GM12878 (cell line): Measurements from ENCODE around the gene AMBRA1. TPM values are rescaled to one million over a fixed set of nuclear protein-coding genes. Genes with fewer than 3 reads are reported as not detected.

Experiments
- ATAC-seq: fragments of 200-7000 bp; cut with Tn5 transposase; 3 replicates; pipeline ENCODE4 v1.9.1; 2020; ENCODE audit warnings: mild to moderate bottlenecking, moderate library complexity
- BruUV-seq: library from RNA; stranded (reverse); fragments of 400-500 nt; replicated peaks from 2 replicates; lab custom pipeline; 2021; lab: Mats Ljungman, UMichigan
- CTCF ChIA-PET: fragments of 300-600 bp; sonication (Branson Sonifier 250); formaldehyde crosslinking; extraction: SDS; loops from one replicate; lab custom pipeline; 2021; ENCODE audit warnings: inconsistent platforms; lab: Yijun Ruan, JAX
- POLR2A ChIA-PET: fragments of 350-600 bp; formaldehyde crosslinking; extraction: SDS; loops from one replicate; lab custom pipeline; 2021; ENCODE audit warnings: inconsistent platforms; lab: Charles Lee
- RAD21 ChIA-PET: fragments of 300-600 bp; sonication (Branson Sonifier 250); formaldehyde crosslinking; loops from one replicate; lab custom pipeline; 2023; ENCODE audit warnings: antibody characterized with exemption; ENCODE audit not compliant: unreplicated experiment; lab: Charles Lee
- SMC1A ChIA-PET: fragments of 300-600 bp; sonication (Branson Sonifier 250); formaldehyde crosslinking; loops from one replicate; lab custom pipeline; 2023; ENCODE audit not compliant: unreplicated experiment, uncharacterized antibody; lab: Charles Lee
- DNase-seq: peaks from one replicate; pipeline ENCODE4 v3.0.0-alpha.2; 2011; ENCODE audit warnings: low read depth, low spot score
- FAIRE-seq: peaks from 3 replicates; lab custom pipeline; 2011; peaks lifted over from hg19 to GRCh38; lab: Jason Lieb, UNC
- H2AFZ ChIP-seq: 2 replicates; pipeline ENCODE4 v1.6.0; 2011; ENCODE audit warnings: low read depth, low read length, control low read depth; ENCODE audit not compliant: control insufficient read depth
- H3K27ac ChIP-seq: 2 replicates; pipeline ENCODE4 v1.5.1; 2011; ENCODE audit warnings: control low read depth; ENCODE audit not compliant: control insufficient read depth, insufficient read depth
- H3K27me3 ChIP-seq, 2 experiments: replicated peaks in 1 of 2; 2 replicates each; pipeline versions ENCODE4 v1.6.0 to v1.6.1; 2011; ENCODE audit warnings: low read length in 1 of 2; ENCODE audit not compliant: control insufficient read depth in 2 of 2, insufficient read depth in 2 of 2
- H3K36me3 ChIP-seq, 2 experiments: 2 replicates each; pipeline ENCODE4 v1.5.1; 2011; ENCODE audit warnings: low read length in 1 of 2; ENCODE audit not compliant: control insufficient read depth in 2 of 2, insufficient read depth in 2 of 2
- H3K4me1 ChIP-seq: 2 replicates; pipeline ENCODE4 v1.6.1; 2011; ENCODE audit warnings: mild to moderate bottlenecking, low read length, moderate library complexity, mixed read lengths; ENCODE audit not compliant: control insufficient read depth, insufficient read depth
- H3K4me2 ChIP-seq: 2 replicates; pipeline ENCODE4 v1.6.0; 2011; ENCODE audit warnings: control low read depth; ENCODE audit not compliant: control insufficient read depth, insufficient read depth
- H3K4me3 ChIP-seq: fragments of 200-600 bp; sonication (generic); 2 replicates; pipeline ENCODE4 v1.5.1; 2016
- H3K79me2 ChIP-seq: 2 replicates; pipeline ENCODE4 v1.6.0; 2011; ENCODE audit warnings: low read length; ENCODE audit not compliant: control insufficient read depth, insufficient read depth
- H3K9ac ChIP-seq: 2 replicates; pipeline ENCODE4 v1.8.0; 2011; ENCODE audit warnings: low read length, control low read depth, mixed read lengths; ENCODE audit not compliant: control insufficient read depth, insufficient read depth
- H3K9me3 ChIP-seq: replicated peaks from 3 replicates; pipeline ENCODE4 v1.5.1; 2011; ENCODE audit warnings: mild to moderate bottlenecking, low read length; ENCODE audit not compliant: control insufficient read depth, insufficient read depth
- H4K20me1 ChIP-seq: 2 replicates; pipeline ENCODE4 v1.6.0; 2011; ENCODE audit not compliant: control insufficient read depth, insufficient read depth
- GABPA ChIP-seq: IDR thresholded peaks from 2 replicates; pipeline ENCODE4 v1.6.1; 2014; ENCODE audit warnings: antibody characterized with exemption, low read depth, mild to moderate bottlenecking, inconsistent platforms
- WGBS: methylation state at CpG from one replicate; pipeline ENCODE4 v1.1.6; 2016; ENCODE audit warnings: low lambda C conversion rate; ENCODE audit not compliant: insufficient replicate concordance, insufficient coverage; ENCODE audit errors: missing lambda C conversion rate; 5-methylcytosine and 5-hydroxymethylcytosine counted together
- in situ Hi-C: fragments of 300-500 bp; cut with MboI; formaldehyde crosslinking; loops from 9 replicates; pipeline ENCODE4 v1.14.3; 2018; ENCODE audit warnings: mixed read lengths
- intact Hi-C: fragments of 100-400 bp; cut with micrococcal nuclease; formaldehyde crosslinking; loops from one replicate; pipeline ENCODE4 v1.14.2; 2022; ENCODE audit not compliant: unreplicated experiment
- polyA plus RNA-seq, 11 experiments: library from polyadenylated mRNA; depleted of rRNA in 4 of 11; unstranded in 6 of 11; stranded (reverse) in 5 of 11; fragments of >200 nt; fragmentation: Nextera tagmentation in 4 of 11; fragmentation: Illumina TruSeq in 1 of 11; extraction: Ambion mirVana in 4 of 11; extraction: Trizol in 1 of 11; gene quantifications; 1 replicate in 1 of 11; 2 replicates in 10 of 11; pipeline versions ENCODE4 v1.2.1 to v1.2.3, GENCODE V29; 2011 to 2016; ENCODE audit warnings: inconsistent platforms in 2 of 11, missing spikeins in 2 of 11, low read depth in 1 of 11
- total RNA-seq, 4 experiments: library from RNA; depleted of rRNA in 3 of 4; stranded (reverse); fragments of >200 nt in 3 of 4; fragmentation: Illumina TruSeq in 1 of 4; extraction: Trizol in 1 of 4; gene quantifications; 2 replicates each; pipeline versions ENCODE4 v1.2.1 to v1.2.3, GENCODE V29; 2013 to 2021
- TF ChIP-seq, protein P1 (sequence below): fragments of 450-650 bp; conservative IDR thresholded peaks from 2 replicates; pipeline ENCODE4 v1.6.1; 2017; ENCODE audit warnings: mild to moderate bottlenecking, moderate library complexity
- TF ChIP-seq, protein P2 (sequence below): fragments of 450-650 bp; IDR thresholded peaks from 2 replicates; pipeline ENCODE4 v1.6.1; 2017; ENCODE audit warnings: mild to moderate bottlenecking
- TF ChIP-seq, protein P3 (sequence below): fragments of 450-650 bp; IDR thresholded peaks from 2 replicates; pipeline ENCODE4 v1.6.1; 2017; ENCODE audit warnings: low read depth, mild to moderate bottlenecking, moderate library complexity

The AMBRA1 gene
- total and polyA plus RNA-seq, 10 of the 15 experiments (the other 5 are each of a cell fraction or from before 2014, with no cell fraction given): 0.57 to 34.3 (median 13.7) TPM

DNA sequence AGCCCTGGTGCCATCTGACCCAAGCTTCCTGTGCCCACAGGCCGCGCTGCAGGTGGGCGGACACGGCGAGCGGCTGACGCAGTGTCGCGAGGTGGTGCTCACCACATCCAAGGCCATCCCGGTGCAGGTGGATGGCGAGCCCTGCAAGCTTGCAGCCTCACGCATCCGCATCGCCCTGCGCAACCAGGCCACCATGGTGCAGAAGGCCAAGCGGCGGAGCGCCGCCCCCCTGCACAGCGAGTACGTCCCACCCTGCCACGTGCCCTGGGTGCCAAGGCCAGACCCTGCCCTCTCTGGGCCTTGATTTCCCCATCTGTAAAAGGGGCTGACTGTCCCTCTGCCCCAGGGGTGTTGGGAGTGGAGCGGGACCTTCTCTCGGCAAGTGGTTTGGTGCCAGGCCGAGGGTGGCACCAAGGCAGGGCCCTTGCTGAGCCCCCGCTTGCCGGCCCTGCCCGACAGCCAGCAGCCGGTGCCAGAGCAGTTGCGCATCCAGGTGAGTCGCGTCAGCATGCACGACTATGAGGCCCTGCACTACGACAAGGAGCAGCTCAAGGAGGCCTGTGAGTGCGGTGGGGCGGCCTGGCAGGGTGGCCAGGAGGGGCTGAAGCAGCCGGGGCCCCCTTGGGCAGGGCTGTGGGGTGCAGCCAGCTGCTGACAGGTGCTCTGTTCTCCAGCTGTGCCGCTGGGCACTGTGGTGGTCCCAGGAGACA is 218.3 kb downstream of the AMBRA1 start:
- ChIA-PET POLR2A (no interaction called here), SMC1A (no interaction called here), RAD21 (interaction anchor here (0.8 kb wide), 1 partner anchor 15 kb away, joined by 3 read pairs; no protein-coding TSS in a partner anchor), CTCF (no interaction called here)
- DNase-seq: no peak
- Histone ChIP-seq H3K79me2 (no peaks in the 10 kb centered on the region), H4K20me1 (no peaks in the 10 kb centered on the region), H3K27me3 (no peaks in the 10 kb centered on the region), H3K4me2 (no peak overlapping the region), H3K4me3 (no peak overlapping the region), H3K4me1 (no peaks in the 10 kb centered on the region), H2AFZ (no peak overlapping the region), H3K36me3 (peaks cover 4 to 26% of the 10 kb centered on the region in 2 experiments; a peak in 3 of 4 replicates), H3K9ac (no peak overlapping the region), H3K27ac (no peak overlapping the region), H3K9me3 (no peaks in the 10 kb centered on the region)
- in situ Hi-C loops: no loop called here
- FAIRE-seq: no peak
- WGBS: 95% methylated on average over 38 of the region's 38 CpGs
- TF ChIP-seq, protein P1, sequence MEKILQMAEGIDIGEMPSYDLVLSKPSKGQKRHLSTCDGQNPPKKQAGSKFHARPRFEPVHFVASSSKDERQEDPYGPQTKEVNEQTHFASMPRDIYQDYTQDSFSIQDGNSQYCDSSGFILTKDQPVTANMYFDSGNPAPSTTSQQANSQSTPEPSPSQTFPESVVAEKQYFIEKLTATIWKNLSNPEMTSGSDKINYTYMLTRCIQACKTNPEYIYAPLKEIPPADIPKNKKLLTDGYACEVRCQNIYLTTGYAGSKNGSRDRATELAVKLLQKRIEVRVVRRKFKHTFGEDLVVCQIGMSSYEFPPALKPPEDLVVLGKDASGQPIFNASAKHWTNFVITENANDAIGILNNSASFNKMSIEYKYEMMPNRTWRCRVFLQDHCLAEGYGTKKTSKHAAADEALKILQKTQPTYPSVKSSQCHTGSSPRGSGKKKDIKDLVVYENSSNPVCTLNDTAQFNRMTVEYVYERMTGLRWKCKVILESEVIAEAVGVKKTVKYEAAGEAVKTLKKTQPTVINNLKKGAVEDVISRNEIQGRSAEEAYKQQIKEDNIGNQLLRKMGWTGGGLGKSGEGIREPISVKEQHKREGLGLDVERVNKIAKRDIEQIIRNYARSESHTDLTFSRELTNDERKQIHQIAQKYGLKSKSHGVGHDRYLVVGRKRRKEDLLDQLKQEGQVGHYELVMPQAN: no peak
- TF ChIP-seq, protein P2, sequence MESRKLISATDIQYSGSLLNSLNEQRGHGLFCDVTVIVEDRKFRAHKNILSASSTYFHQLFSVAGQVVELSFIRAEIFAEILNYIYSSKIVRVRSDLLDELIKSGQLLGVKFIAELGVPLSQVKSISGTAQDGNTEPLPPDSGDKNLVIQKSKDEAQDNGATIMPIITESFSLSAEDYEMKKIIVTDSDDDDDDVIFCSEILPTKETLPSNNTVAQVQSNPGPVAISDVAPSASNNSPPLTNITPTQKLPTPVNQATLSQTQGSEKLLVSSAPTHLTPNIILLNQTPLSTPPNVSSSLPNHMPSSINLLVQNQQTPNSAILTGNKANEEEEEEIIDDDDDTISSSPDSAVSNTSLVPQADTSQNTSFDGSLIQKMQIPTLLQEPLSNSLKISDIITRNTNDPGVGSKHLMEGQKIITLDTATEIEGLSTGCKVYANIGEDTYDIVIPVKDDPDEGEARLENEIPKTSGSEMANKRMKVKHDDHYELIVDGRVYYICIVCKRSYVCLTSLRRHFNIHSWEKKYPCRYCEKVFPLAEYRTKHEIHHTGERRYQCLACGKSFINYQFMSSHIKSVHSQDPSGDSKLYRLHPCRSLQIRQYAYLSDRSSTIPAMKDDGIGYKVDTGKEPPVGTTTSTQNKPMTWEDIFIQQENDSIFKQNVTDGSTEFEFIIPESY: no peak
- TF ChIP-seq, protein P3, sequence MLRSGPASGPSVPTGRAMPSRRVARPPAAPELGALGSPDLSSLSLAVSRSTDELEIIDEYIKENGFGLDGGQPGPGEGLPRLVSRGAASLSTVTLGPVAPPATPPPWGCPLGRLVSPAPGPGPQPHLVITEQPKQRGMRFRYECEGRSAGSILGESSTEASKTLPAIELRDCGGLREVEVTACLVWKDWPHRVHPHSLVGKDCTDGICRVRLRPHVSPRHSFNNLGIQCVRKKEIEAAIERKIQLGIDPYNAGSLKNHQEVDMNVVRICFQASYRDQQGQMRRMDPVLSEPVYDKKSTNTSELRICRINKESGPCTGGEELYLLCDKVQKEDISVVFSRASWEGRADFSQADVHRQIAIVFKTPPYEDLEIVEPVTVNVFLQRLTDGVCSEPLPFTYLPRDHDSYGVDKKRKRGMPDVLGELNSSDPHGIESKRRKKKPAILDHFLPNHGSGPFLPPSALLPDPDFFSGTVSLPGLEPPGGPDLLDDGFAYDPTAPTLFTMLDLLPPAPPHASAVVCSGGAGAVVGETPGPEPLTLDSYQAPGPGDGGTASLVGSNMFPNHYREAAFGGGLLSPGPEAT: no peak
- no peak for TF ChIP-seq GABPA
- no TSS peak for BruUV-seq
- no peak for ATAC-seq
- intact Hi-C loops: no loop called here
